DND-41 (cell line): ENCODE results near the gene CASP9.
"Not testable (repeated sequence)": the region's sequence is repeated elsewhere in the genome, so short reads cannot be mapped to it uniquely, and the experiment has no call there.

ENCODE experiments used
- ATAC-seq: fragments of 200-7000 bp; cut with Tn5 transposase; 3 replicates; pipeline ENCODE4 v1.9.1; 2021; ENCODE audit warnings: low read depth; ENCODE audit not compliant: insufficient read depth
- DNase-seq: peaks from one replicate; pipeline ENCODE4 v3.0.0-alpha.2; 2020
- H2AFZ ChIP-seq: 2 replicates; pipeline ENCODE4 v1.6.0; 2012; ENCODE audit warnings: low read depth, low read length
- H3K27ac ChIP-seq: 2 replicates; pipeline ENCODE4 v1.5.1; 2012; ENCODE audit warnings: low read length, inconsistent platforms
- H3K27me3 ChIP-seq: fragments of 200-600 bp; sonication (generic); 2 replicates; pipeline ENCODE4 v1.6.0; 2012; ENCODE audit warnings: low read length, mild to moderate bottlenecking, inconsistent platforms; ENCODE audit not compliant: insufficient read depth, poor library complexity
- H3K36me3 ChIP-seq: 2 replicates; pipeline ENCODE4 v1.5.1; 2012; ENCODE audit warnings: low read length, inconsistent platforms; ENCODE audit not compliant: insufficient read depth
- H3K4me1 ChIP-seq: 2 replicates; pipeline ENCODE4 v1.5.1; 2012; ENCODE audit warnings: mild to moderate bottlenecking, low read length; ENCODE audit not compliant: insufficient read depth
- H3K4me2 ChIP-seq: 2 replicates; pipeline ENCODE4 v1.6.0; 2012; ENCODE audit warnings: mild to moderate bottlenecking, moderate library complexity, low read length, inconsistent platforms; ENCODE audit not compliant: insufficient read depth
- H3K4me3 ChIP-seq, 2 experiments: fragments of 200-600 bp in 1 of 2; shearing (Covaris generic) in 1 of 2; 2 replicates each; pipeline ENCODE4 v1.5.1; 2012 to 2016; ENCODE audit warnings: inconsistent platforms in 2 of 2, low read length in 2 of 2, mild to moderate bottlenecking in 2 of 2, low read depth in 1 of 2, moderate library complexity in 1 of 2
- H3K79me2 ChIP-seq: 2 replicates; pipeline ENCODE4 v1.6.0; 2012; ENCODE audit warnings: low read length, inconsistent platforms; ENCODE audit not compliant: insufficient read depth
- H3K9ac ChIP-seq: 2 replicates; pipeline ENCODE4 v1.6.0; 2012; ENCODE audit warnings: low read depth, mild to moderate bottlenecking, inconsistent platforms, low read length, moderate library complexity
- H3K9me3 ChIP-seq: 2 replicates; pipeline ENCODE4 v1.5.1; 2012; ENCODE audit warnings: low read length, moderate library complexity, mild to moderate bottlenecking, inconsistent platforms; ENCODE audit not compliant: insufficient read depth, severe bottlenecking
- H4K20me1 ChIP-seq: 2 replicates; pipeline ENCODE4 v1.6.0; 2012; ENCODE audit warnings: low read length; ENCODE audit not compliant: insufficient read depth
- EZH2 ChIP-seq: IDR thresholded peaks from 3 replicates; pipeline ENCODE4 v1.6.1; 2012; ENCODE audit warnings: borderline replicate concordance, low read depth, mild to moderate bottlenecking, moderate library complexity, low read length, inconsistent platforms; ENCODE audit not compliant: severe bottlenecking
- TF ChIP-seq, protein P1 (sequence below): IDR thresholded peaks from 2 replicates; pipeline ENCODE4 v1.5.1; 2012; ENCODE audit warnings: borderline replicate concordance, low read length, moderate library complexity, mild to moderate bottlenecking; ENCODE audit not compliant: poor library complexity, severe bottlenecking; ENCODE audit errors: extremely low read depth

Gene CASP9

GRCh38 chr1:15469361-15469760 lies 54.7 kb downstream of the CASP9 start:
- H3K9ac ChIP-seq = no peak overlapping the region
- H3K4me1 ChIP-seq = no peaks in the 10 kb centered on the region

DNA sequence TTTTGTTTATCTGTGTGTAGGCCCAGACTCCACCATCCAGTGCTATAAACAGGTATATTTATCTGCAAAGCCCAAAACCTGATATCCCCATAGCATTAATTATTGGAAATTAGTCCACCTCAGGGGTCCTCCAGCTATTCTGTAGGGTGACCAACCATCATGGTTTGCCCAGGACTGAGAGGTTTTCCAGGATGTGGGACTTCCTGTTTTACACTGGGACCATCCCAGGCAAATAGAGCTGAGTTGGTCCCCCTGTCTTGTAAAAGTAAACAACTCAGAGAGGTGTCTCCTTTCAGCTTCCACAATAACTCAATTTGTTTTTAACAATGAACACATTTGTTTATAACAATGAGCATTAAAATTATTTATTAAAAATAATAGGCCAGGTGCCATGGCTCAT lies 55.9 kb downstream of the CASP9 start:
- Histone ChIP-seq H3K79me2 (no peaks in the 10 kb centered on the region), H3K9me3 (no peaks in the 10 kb centered on the region), H3K4me2 (no peak overlapping the region), H3K9ac (no peak overlapping the region), H3K4me3 (no peak overlapping the region), H3K27me3 (no peaks in the 10 kb centered on the region), H3K36me3 (no peaks in the 10 kb centered on the region), H2AFZ (no peak overlapping the region), H3K4me1 (no peaks in the 10 kb centered on the region), H4K20me1 (no peaks in the 10 kb centered on the region), H3K27ac (no peak overlapping the region)
- TF ChIP-seq EZH2 = no peak
- TF ChIP-seq, protein P1, sequence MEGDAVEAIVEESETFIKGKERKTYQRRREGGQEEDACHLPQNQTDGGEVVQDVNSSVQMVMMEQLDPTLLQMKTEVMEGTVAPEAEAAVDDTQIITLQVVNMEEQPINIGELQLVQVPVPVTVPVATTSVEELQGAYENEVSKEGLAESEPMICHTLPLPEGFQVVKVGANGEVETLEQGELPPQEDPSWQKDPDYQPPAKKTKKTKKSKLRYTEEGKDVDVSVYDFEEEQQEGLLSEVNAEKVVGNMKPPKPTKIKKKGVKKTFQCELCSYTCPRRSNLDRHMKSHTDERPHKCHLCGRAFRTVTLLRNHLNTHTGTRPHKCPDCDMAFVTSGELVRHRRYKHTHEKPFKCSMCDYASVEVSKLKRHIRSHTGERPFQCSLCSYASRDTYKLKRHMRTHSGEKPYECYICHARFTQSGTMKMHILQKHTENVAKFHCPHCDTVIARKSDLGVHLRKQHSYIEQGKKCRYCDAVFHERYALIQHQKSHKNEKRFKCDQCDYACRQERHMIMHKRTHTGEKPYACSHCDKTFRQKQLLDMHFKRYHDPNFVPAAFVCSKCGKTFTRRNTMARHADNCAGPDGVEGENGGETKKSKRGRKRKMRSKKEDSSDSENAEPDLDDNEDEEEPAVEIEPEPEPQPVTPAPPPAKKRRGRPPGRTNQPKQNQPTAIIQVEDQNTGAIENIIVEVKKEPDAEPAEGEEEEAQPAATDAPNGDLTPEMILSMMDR = no peak
- DNase-seq (no peak), ATAC-seq (no peak)

More at GRCh38 chr1:15469361-15469760, 54.7 kb downstream of the CASP9 start:
- no peak for TF ChIP-seq EZH2
- TF ChIP-seq, protein P1 = no peak
- H2AFZ ChIP-seq = no peak overlapping the region
- no peaks in the 10 kb centered on the region for H4K20me1 ChIP-seq
- H3K9me3 ChIP-seq = no peaks in the 10 kb centered on the region
- H3K27me3 ChIP-seq = no peaks in the 10 kb centered on the region
- H3K4me2 ChIP-seq = no peak overlapping the region
- no peak overlapping the region for H3K27ac ChIP-seq
- DNase-seq (no peak), ATAC-seq (no peak)
- H3K36me3 ChIP-seq = no peaks in the 10 kb centered on the region
- H3K4me3 ChIP-seq = no peak overlapping the region
- no peaks in the 10 kb centered on the region for H3K79me2 ChIP-seq

GRCh38 chr1:15466955-15467625 lies 56.9 kb downstream of the CASP9 start:
- ATAC-seq, H3K9me3 ChIP-seq, H3K79me2 ChIP-seq, H4K20me1 ChIP-seq, H3K9ac ChIP-seq, H3K27ac ChIP-seq, H3K4me3 ChIP-seq, H3K4me2 ChIP-seq, H2AFZ ChIP-seq, H3K36me3 ChIP-seq, DNase-seq, H3K4me1 ChIP-seq, H3K27me3 ChIP-seq: not testable (repeated sequence)

DNA sequence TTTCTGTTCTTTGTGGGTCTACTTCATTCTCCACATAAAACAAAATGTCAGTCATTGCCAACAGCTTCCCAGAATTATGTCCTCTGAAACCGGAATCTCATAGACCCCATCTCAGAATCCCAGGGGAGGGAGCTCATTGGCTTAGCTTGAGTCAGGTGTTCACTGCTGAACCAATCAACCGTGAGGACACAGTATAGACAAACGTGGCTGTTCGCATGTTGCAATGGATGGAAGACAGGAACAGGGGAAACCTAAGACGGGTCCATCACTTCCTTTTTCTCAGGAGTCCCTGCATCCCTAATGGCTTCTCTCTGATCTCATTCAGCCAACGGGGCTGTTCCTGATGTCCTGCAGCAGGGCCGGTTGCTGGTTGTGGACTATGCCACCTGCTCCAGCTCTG lies 58.3 kb downstream of the CASP9 start:
- Histone ChIP-seq H3K4me2 (no peak overlapping the region), H3K4me1 (no peaks in the 10 kb centered on the region), H3K36me3 (no peaks in the 10 kb centered on the region), H3K79me2 (no peaks in the 10 kb centered on the region), H3K27me3 (no peaks in the 10 kb centered on the region), H4K20me1 (no peaks in the 10 kb centered on the region), H2AFZ (no peak overlapping the region), H3K4me3 (no peak overlapping the region), H3K9ac (no peak overlapping the region), H3K9me3 (no peaks in the 10 kb centered on the region), H3K27ac (no peak overlapping the region)
- no peak for DNase-seq
- TF ChIP-seq, protein P1 = no peak
- TF ChIP-seq EZH2 = no peak
- no peak for ATAC-seq

GRCh38 chr1:15463926-15464322 lies 60.1 kb downstream of the CASP9 start:
- H3K4me2 ChIP-seq, H3K27ac ChIP-seq, H2AFZ ChIP-seq, H3K9me3 ChIP-seq, ATAC-seq, DNase-seq, H3K27me3 ChIP-seq, H3K9ac ChIP-seq, H3K4me3 ChIP-seq, H3K36me3 ChIP-seq, H3K79me2 ChIP-seq, H4K20me1 ChIP-seq, H3K4me1 ChIP-seq: not testable (repeated sequence)

DNA sequence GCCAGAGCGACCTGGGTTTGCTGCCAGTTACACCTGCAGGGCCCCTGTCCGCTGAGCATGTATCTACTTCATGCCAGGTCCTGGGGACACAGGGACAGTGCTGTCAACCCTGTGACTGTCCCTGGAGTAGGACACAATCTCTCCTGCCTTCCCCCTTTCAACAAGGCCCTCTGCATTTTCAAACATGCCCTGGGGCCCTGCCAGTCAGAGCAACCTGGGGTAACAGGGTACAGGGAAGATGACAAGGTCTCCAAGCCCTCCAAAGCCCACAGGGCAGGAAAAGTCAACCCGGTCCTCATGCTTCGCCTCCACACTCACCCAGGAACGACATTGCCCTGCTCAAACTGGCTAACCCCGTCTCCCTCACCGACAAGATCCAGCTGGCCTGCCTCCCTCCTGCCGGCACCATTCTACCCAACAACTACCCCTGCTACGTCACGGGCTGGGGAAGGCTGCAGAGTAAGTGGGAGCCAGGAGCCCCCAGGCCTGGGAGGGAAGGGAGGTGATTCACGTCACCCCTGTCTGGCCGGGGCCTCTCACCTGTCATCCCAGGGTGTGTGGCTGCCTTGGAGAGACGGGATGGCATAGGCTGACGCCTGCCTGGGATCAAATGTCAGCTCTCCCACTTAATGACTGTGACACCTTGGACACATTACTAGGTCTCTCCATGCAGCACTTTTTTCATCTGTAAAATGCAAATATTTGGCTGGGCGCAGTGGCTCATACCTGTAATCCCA lies 60.8 kb downstream of the CASP9 start:
- H3K27me3 ChIP-seq, H3K9me3 ChIP-seq, DNase-seq, H2AFZ ChIP-seq, H3K4me2 ChIP-seq, H4K20me1 ChIP-seq, ATAC-seq, H3K27ac ChIP-seq, H3K79me2 ChIP-seq, H3K4me3 ChIP-seq, H3K9ac ChIP-seq, H3K36me3 ChIP-seq, H3K4me1 ChIP-seq: not testable (repeated sequence)
